Chondrocyte (in vitro differentiated cells): ENCODE data around the gene NECTIN1. TPM values are rescaled to one million over a fixed set of nuclear protein-coding genes. Genes with fewer than 3 reads are reported as not detected.
A peak's percentile ranks its signal among the peaks of the same experiment; 100 is the strongest.

Source experiments
- DNase-seq: peaks from one replicate; pipeline ENCODE4 v3.0.0; 2021; ENCODE audit warnings: mixed read lengths, low spot score
- H3K27ac Mint-ChIP-seq: one replicate; pipeline ENCODE4 v1.8.0; 2021; ENCODE audit warnings: mild to moderate bottlenecking, moderate library complexity, mixed read lengths; ENCODE audit not compliant: unreplicated experiment
- H3K27me3 Mint-ChIP-seq: 2 replicates; pipeline ENCODE4 v1.8.0; 2021; ENCODE audit warnings: low read depth, mixed read lengths
- H3K36me3 Mint-ChIP-seq: 2 replicates; pipeline ENCODE4 v1.8.0; 2021; ENCODE audit warnings: low read depth, mixed read lengths
- H3K4me1 Mint-ChIP-seq: 2 replicates; pipeline ENCODE4 v1.8.0; 2021; ENCODE audit warnings: low read depth, mild to moderate bottlenecking, mixed read lengths
- H3K4me3 Mint-ChIP-seq: one replicate; pipeline ENCODE4 v1.8.0; 2021; ENCODE audit warnings: mild to moderate bottlenecking, moderate library complexity, mixed read lengths; ENCODE audit not compliant: unreplicated experiment
- H3K9me3 Mint-ChIP-seq: 2 replicates; pipeline ENCODE4 v1.8.0; 2021; ENCODE audit warnings: low read depth, mixed read lengths
- CTCF ChIP-seq: fragments of 200-600 bp; sonication (generic); IDR thresholded peaks from 2 replicates; pipeline ENCODE4 v1.5.0; 2021; ENCODE audit warnings: antibody characterized with exemption, mild to moderate bottlenecking, moderate library complexity
- total RNA-seq: library from RNA; stranded (reverse); gene quantifications from 3 replicates; pipeline ENCODE4 v1.2.1, GENCODE V29; 2021

NECTIN1 gene
- total RNA-seq, 1 donor from 2014 or later = 9.1 TPM

- no peak for TF ChIP-seq CTCF
- no peak for DNase-seq
- peaks cover 4% of the 10 kb centered on the region for H3K27me3 Mint-ChIP-seq
- H3K4me1 Mint-ChIP-seq = peaks cover 17% of the 10 kb centered on the region
- no peak overlapping the region for H3K4me3 Mint-ChIP-seq
- H3K9me3 Mint-ChIP-seq = no peaks in the 10 kb centered on the region
- peak overlapping the region; percentile 82 for H3K27ac Mint-ChIP-seq
- peaks cover 3% of the 10 kb centered on the region for H3K36me3 Mint-ChIP-seq
These were observed 113.2 kb downstream of the NECTIN1 start for GRCh38 chr11:119615882-119616196.

- Mint-ChIP-seq H3K4me3 (no peak overlapping the region), H3K36me3 (peaks cover 3% of the 10 kb centered on the region), H3K27ac (peak overlapping the region; percentile 82), H3K9me3 (no peaks in the 10 kb centered on the region), H3K4me1 (peaks cover 17% of the 10 kb centered on the region), H3K27me3 (peaks cover 4% of the 10 kb centered on the region)
- no peak for DNase-seq
- TF ChIP-seq CTCF = no peak
These were observed 113.8 kb downstream of the NECTIN1 start for GRCh38 chr11:119615003-119615881.

GRCh38 chr11:119614222-119615002, 114.6 kb downstream of the NECTIN1 start:
- Mint-ChIP-seq H3K27ac (no peak overlapping the region), H3K4me3 (no peak overlapping the region), H3K36me3 (peaks cover 3% of the 10 kb centered on the region), H3K4me1 (peaks cover 17% of the 10 kb centered on the region), H3K27me3 (peaks cover 1% of the 10 kb centered on the region), H3K9me3 (no peaks in the 10 kb centered on the region)
- no peak for DNase-seq
- TF ChIP-seq CTCF = no peak

- Mint-ChIP-seq H3K27me3 (peaks cover 10% of the 10 kb centered on the region), H3K4me1 (peaks cover 17% of the 10 kb centered on the region), H3K36me3 (peaks cover 3% of the 10 kb centered on the region), H3K9me3 (no peaks in the 10 kb centered on the region), H3K27ac (no peak overlapping the region), H3K4me3 (no peak overlapping the region)
- TF ChIP-seq CTCF = no peak
- DNase-seq = no peak
These were observed 116.2 kb downstream of the NECTIN1 start for GRCh38 chr11:119612814-119613213.

GRCh38 chr11:119610836-119611426, 118.1 kb downstream of the NECTIN1 start:
- peaks cover 3% of the 10 kb centered on the region for H3K36me3 Mint-ChIP-seq
- H3K27ac Mint-ChIP-seq = no peak overlapping the region
- no peak overlapping the region for H3K4me3 Mint-ChIP-seq
- no peak for DNase-seq
- H3K27me3 Mint-ChIP-seq = peaks cover 24% of the 10 kb centered on the region
- TF ChIP-seq CTCF = no peak
- peaks cover 8% of the 10 kb centered on the region for H3K4me1 Mint-ChIP-seq
- H3K9me3 Mint-ChIP-seq = no peaks in the 10 kb centered on the region
